Activated naive CD4-positive, alpha-beta T cell treated with anti-CD3 and anti-CD28 coated beads, Interleukin-2, amount 50 U/mL, for 16 hours (primary cell): ENCODE measurements around the gene NUMA1.

Experiments used
- DNase-seq: peaks from one replicate; pipeline ENCODE4 v3.0.0-alpha.2; 2020

Gene NUMA1

GRCh38 chr11:72080326-72081183 lies at the start of gene NUMA1, which contains the start of gene LRRC51:
Gene NUMA1 (minus strand): TSS chr11:72080542. CDS start chr11:72035943, 44,599 bp downstream.
Gene LRRC51 (plus strand): TSS chr11:72080850. CDS start chr11:72089084, 8,234 bp downstream.
- DNase-seq = peak; percentile 98

GRCh38 chr11:72129381-72129780 lies 49.0 kb upstream of the NUMA1 start:
- DNase-seq = no peak

GRCh38 chr11:72127923-72128322 lies 47.6 kb upstream of the NUMA1 start:
- no peak for DNase-seq

GRCh38 chr11:72125956-72126355 lies 45.6 kb upstream of the NUMA1 start:
- DNase-seq = no peak

- DNase-seq = no peak
Observed at GRCh38 chr11:72124046-72124445, 43.7 kb upstream of the NUMA1 start.

GRCh38 chr11:72123117-72123653 lies 42.8 kb upstream of the NUMA1 start:
- DNase-seq = no peak

GRCh38 chr11:72122607-72123006 lies 42.3 kb upstream of the NUMA1 start:
- DNase-seq = no peak

- DNase-seq = no peak
Observed at GRCh38 chr11:72120930-72121329, 40.6 kb upstream of the NUMA1 start.

GRCh38 chr11:72119198-72119597 lies 38.9 kb upstream of the NUMA1 start:
- DNase-seq = no peak

- DNase-seq = no peak
Observed at GRCh38 chr11:72116019-72116755, 35.8 kb upstream of the NUMA1 start.

GRCh38 chr11:72114570-72114969 lies 34.2 kb upstream of the NUMA1 start:
- no peak for DNase-seq

GRCh38 chr11:72112978-72113808 lies 32.9 kb upstream of the NUMA1 start:
- no peak for DNase-seq

- DNase-seq = peak; percentile 99
Observed at GRCh38 chr11:72112143-72112977, 32.0 kb upstream of the NUMA1 start, which contains the start of gene ANAPC15. Gene ANAPC15 (minus strand): TSS chr11:72112695. CDS start chr11:72111276, 1,419 bp downstream.

GRCh38 chr11:72111300-72112142 lies 31.2 kb upstream of the NUMA1 start:
- DNase-seq = no peak

- DNase-seq = no peak
Observed at GRCh38 chr11:72105888-72106287, 25.5 kb upstream of the NUMA1 start, which contains the start of gene TOMT. Gene TOMT (plus strand): TSS chr11:72105924. CDS start chr11:72105952, 28 bp downstream.

- peak; percentile 16 for DNase-seq
Observed at GRCh38 chr11:72103754-72104167, 23.4 kb upstream of the NUMA1 start.

- peak; percentile 98 for DNase-seq
Observed at GRCh38 chr11:72102946-72103753, 22.8 kb upstream of the NUMA1 start, which contains the start of gene LAMTOR1. Gene LAMTOR1 (minus strand): TSS chr11:72103297. CDS start chr11:72103224, 73 bp downstream.

- no peak for DNase-seq
Observed at GRCh38 chr11:72102631-72102945, 22.2 kb upstream of the NUMA1 start.

GRCh38 chr11:72102162-72102561 lies 21.8 kb upstream of the NUMA1 start:
- DNase-seq = no peak

GRCh38 chr11:72100462-72100861 lies 20.1 kb upstream of the NUMA1 start:
- DNase-seq = no peak
